Esophagus muscularis mucosa (tissue), 4 donors: ENCODE results near the gene RERE. TPM values are rescaled to one million over a fixed set of nuclear protein-coding genes. Genes with fewer than 3 reads are reported as not detected.

ENCODE experiments used
- DNase-seq: peaks from one replicate; pipeline ENCODE4 v3.0.0-alpha.2; 2017; ENCODE audit errors: extremely low spot score
- H3K27ac ChIP-seq, 4 donors: fragments of 200-600 bp; sonication (generic); replicated peaks in 1 of 4; 1 replicate in 3 of 4; 2 replicates in 1 of 4; pipeline ENCODE4 v1.5.1; 2016 to 2019; ENCODE audit warnings: mild to moderate bottlenecking in 1 of 4
- H3K27me3 ChIP-seq, 4 donors: fragments of 200-600 bp; sonication (generic); one replicate each; pipeline versions ENCODE4 v1.5.1 to v1.6.0; 2016 to 2019
- H3K36me3 ChIP-seq, 4 donors: fragments of 200-600 bp; sonication (generic); one replicate each; pipeline ENCODE4 v1.5.1; 2016 to 2019
- H3K4me1 ChIP-seq, 4 donors: fragments of 200-600 bp; sonication (generic); one replicate each; pipeline ENCODE4 v1.5.1; 2016 to 2019
- H3K4me3 ChIP-seq, 4 donors: fragments of 200-600 bp; sonication (generic); 1 replicate in 2 of 4; 2 replicates in 2 of 4; pipeline ENCODE4 v1.5.1; 2016 to 2019; ENCODE audit warnings: mild to moderate bottlenecking in 4 of 4, moderate library complexity in 1 of 4
- H3K9me3 ChIP-seq, 4 donors: fragments of 200-600 bp; sonication (generic); 1 replicate in 3 of 4; 2 replicates in 1 of 4; pipeline ENCODE4 v1.5.1; 2016 to 2019
- CTCF ChIP-seq, 3 experiments: fragments of 200-600 bp in 2 of 3; fragments of 450-650 bp in 1 of 3; sonication (generic) in 2 of 3; IDR thresholded peaks; one replicate each; pipeline ENCODE4 v1.5.1; 2017 to 2019; ENCODE audit warnings: antibody characterized with exemption in 3 of 3, mild to moderate bottlenecking in 2 of 3, moderate library complexity in 1 of 3
- EP300 ChIP-seq: sonication (generic); formaldehyde crosslinking; IDR thresholded peaks from one replicate; pipeline ENCODE4 v1.6.1; 2017; ENCODE audit warnings: antibody characterized with exemption
- POLR2A ChIP-seq: fragments of 450-650 bp; IDR thresholded peaks from one replicate; pipeline ENCODE4 v1.6.1; 2017; ENCODE audit warnings: antibody characterized with exemption, moderate library complexity, mild to moderate bottlenecking, low read depth
- POLR2AphosphoS5 ChIP-seq, 2 donors: sonication (generic); formaldehyde crosslinking; IDR thresholded peaks; one replicate each; pipeline ENCODE4 v1.6.1; 2017; ENCODE audit warnings: antibody characterized with exemption in 2 of 2
- WGBS: methylation state at CpG from one replicate; pipeline ENCODE4 v1.1.5; 2018; 5-methylcytosine and 5-hydroxymethylcytosine counted together
- intact Hi-C: fragments of 100-400 bp; cut with DNase I; formaldehyde crosslinking; loops from one replicate; pipeline ENCODE4 v1.15.1; 2023
- total RNA-seq, 4 donors: library from RNA; depleted of rRNA; stranded (reverse); fragments of >200 nt; gene quantifications; one replicate each; pipeline versions ENCODE4 v1.1.0 to v1.2.1, GENCODE V29; 2016

RERE gene
- total RNA-seq, 4 donors from 2014 or later = 133 to 212 (median 168) TPM

GRCh38 chr1:8416881-8417280 lies 400.6 kb downstream of the RERE start:
- 21% methylated on average over 3 of the region's 3 CpGs for WGBS
- Histone ChIP-seq H3K4me1 (peaks cover 84 to 98% (median 92%) of the 10 kb centered on the region in 4 donors), H3K27ac (peak overlapping the region; percentile 99), H3K9me3 (no peaks in the 10 kb centered on the region), H3K27me3 (no peaks in the 10 kb centered on the region), H3K36me3 (peaks cover 0 to 66% (median 33%) of the 10 kb centered on the region in 4 donors), H3K4me3 (no peak overlapping the region)
- TF ChIP-seq POLR2A (no peak), EP300 (no peak), CTCF (IDR thresholded peaks at IDR 0.05) (no peak), POLR2AphosphoS5 (IDR thresholded peaks at IDR 0.05) (no peak)
- DNase-seq = no peak
- intact Hi-C loops = no loop called here

GRCh38 chr1:8415526-8416278 lies 401.7 kb downstream of the RERE start:
- Histone ChIP-seq H3K4me1 (peaks cover 95 to 100% (median 99%) of the 10 kb centered on the region in 4 donors), H3K36me3 (peaks cover 0 to 67% (median 34%) of the 10 kb centered on the region in 4 donors), H3K27ac (peak overlapping the region; percentile 99), H3K4me3 (peak overlapping the region in 1 of 4 donors; percentile 15), H3K9me3 (no peaks in the 10 kb centered on the region), H3K27me3 (no peaks in the 10 kb centered on the region)
- no peak for DNase-seq
- 37% methylated on average over 7 of the region's 7 CpGs for WGBS
- TF ChIP-seq EP300 (no peak), POLR2AphosphoS5 (IDR thresholded peaks at IDR 0.05) (no peak), CTCF (IDR thresholded peaks at IDR 0.05) (no peak), POLR2A (no peak)
- intact Hi-C loops = no loop called here

GRCh38 chr1:8412183-8412831 lies 405.1 kb downstream of the RERE start:
- Histone ChIP-seq H3K36me3 (peaks cover 0 to 47% (median 26%) of the 10 kb centered on the region in 4 donors), H3K9me3 (no peaks in the 10 kb centered on the region), H3K27me3 (no peaks in the 10 kb centered on the region), H3K27ac (peak overlapping the region; percentile 99), H3K4me1 (peaks cover 97 to 100% (median 99%) of the 10 kb centered on the region in 4 donors), H3K4me3 (peak overlapping the region in 2 of 4 donors; percentile 3 to 11)
- intact Hi-C loops = no loop called here
- no peak for DNase-seq
- TF ChIP-seq EP300 (no peak), CTCF (IDR thresholded peaks at IDR 0.05) (peak in 1 of 3 experiments; percentile 21), POLR2AphosphoS5 (IDR thresholded peaks at IDR 0.05) (peak; percentile 64 to 65)
- 36% methylated on average over 8 of the region's 8 CpGs for WGBS

GRCh38 chr1:8411803-8412182 lies 405.6 kb downstream of the RERE start:
- Histone ChIP-seq H3K4me3 (peak overlapping the region in 2 of 4 donors; percentile 3 to 11), H3K27ac (peak overlapping the region; percentile 99), H3K4me1 (peaks cover 98 to 100% (median 99%) of the 10 kb centered on the region in 4 donors), H3K27me3 (no peaks in the 10 kb centered on the region), H3K36me3 (peaks cover 0 to 52% (median 27%) of the 10 kb centered on the region in 4 donors), H3K9me3 (no peaks in the 10 kb centered on the region)
- WGBS = 40% methylated on average over 7 of the region's 7 CpGs
- intact Hi-C loops = no loop called here
- DNase-seq = no peak
- TF ChIP-seq CTCF (IDR thresholded peaks at IDR 0.05) (no peak), POLR2A (no peak), EP300 (no peak), POLR2AphosphoS5 (IDR thresholded peaks at IDR 0.05) (no peak)
